RWPE1 (cell line): ENCODE data around the gene ERFE.

ENCODE experiments used
- CTCF ChIA-PET: fragments of 350-600 bp; sonication (Branson Sonifier 250); formaldehyde crosslinking; extraction: SDS; loops from one replicate; lab custom pipeline; 2021; lab: Yijun Ruan, JAX
- POLR2A ChIA-PET: fragments of 400-600 bp; formaldehyde crosslinking; extraction: SDS; loops from one replicate; lab custom pipeline; 2020; ENCODE audit warnings: antibody characterized with exemption; ENCODE audit not compliant: low non-redundant PET; lab: Yijun Ruan, JAX
- DNase-seq: peaks from one replicate; pipeline ENCODE4 v3.0.0; 2012; ENCODE audit warnings: low spot score
- H3K27ac ChIP-seq: fragments of 450-650 bp; 2 replicates; pipeline ENCODE4 v1.5.1; 2017
- TF ChIP-seq, protein P1 (sequence below): fragments of 450-650 bp; conservative IDR thresholded peaks from 2 replicates; pipeline ENCODE4 v1.5.1; 2017; ENCODE audit warnings: low read depth, mild to moderate bottlenecking

The ERFE gene

DNA sequence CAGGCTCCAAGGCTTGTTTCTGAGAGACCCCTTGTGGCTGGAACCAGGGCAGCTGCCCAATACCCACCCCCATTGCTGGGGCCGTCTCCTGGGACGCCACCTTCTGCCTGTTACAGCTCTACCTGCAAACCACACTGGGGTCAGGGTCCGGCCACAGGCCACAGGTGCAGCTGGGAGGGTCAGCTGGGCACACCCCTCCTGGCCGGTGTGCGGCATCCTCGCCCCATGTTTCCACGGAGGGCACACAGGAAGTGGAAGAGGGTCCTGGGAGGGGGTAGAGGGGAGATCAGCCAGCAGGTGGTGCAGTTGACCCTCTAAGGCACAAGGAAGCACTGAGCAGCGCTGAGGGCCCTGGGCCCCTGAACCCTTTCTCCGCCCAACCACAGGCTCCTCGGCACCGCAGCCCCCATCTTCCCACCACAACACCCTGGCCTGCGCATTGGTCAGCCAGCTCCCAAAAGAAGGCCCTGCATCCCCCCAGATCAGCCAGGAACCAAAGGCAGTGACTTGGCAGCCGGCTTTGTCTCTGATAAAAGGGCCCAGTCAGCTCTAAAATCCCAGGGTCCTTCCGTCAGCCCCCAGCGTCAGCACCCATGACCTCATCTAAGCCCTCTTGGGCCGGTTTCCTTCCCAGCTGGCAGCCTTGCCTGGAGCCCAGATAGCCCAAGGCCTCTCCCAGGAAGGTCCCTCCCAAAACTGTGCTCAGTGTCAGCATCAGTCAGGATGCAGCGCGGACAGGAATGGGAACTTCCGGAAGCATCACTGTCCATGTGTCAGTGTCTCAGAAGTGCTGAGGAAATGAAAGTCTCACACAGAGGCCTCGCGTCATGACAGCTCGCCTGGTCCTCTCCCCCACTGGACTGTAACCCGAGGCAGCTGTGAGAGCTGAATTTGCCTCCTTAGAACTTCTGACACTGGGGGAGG lies 1.7 kb downstream of the ERFE start:
- ChIA-PET CTCF (interaction anchor here (0.6 to 1.1 kb wide), 5 partner anchors 13 to 58 kb away, joined by 3 to 7 read pairs (median 4); no protein-coding TSS in a partner anchor), POLR2A (interaction anchor here (1.2 kb wide), 1 partner anchor 18 kb away, joined by 3 read pairs; no protein-coding TSS in a partner anchor)
- TF ChIP-seq, protein P1, sequence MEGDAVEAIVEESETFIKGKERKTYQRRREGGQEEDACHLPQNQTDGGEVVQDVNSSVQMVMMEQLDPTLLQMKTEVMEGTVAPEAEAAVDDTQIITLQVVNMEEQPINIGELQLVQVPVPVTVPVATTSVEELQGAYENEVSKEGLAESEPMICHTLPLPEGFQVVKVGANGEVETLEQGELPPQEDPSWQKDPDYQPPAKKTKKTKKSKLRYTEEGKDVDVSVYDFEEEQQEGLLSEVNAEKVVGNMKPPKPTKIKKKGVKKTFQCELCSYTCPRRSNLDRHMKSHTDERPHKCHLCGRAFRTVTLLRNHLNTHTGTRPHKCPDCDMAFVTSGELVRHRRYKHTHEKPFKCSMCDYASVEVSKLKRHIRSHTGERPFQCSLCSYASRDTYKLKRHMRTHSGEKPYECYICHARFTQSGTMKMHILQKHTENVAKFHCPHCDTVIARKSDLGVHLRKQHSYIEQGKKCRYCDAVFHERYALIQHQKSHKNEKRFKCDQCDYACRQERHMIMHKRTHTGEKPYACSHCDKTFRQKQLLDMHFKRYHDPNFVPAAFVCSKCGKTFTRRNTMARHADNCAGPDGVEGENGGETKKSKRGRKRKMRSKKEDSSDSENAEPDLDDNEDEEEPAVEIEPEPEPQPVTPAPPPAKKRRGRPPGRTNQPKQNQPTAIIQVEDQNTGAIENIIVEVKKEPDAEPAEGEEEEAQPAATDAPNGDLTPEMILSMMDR: no peak
- no peak for DNase-seq
- H3K27ac ChIP-seq: peak overlapping the region; percentile 33; the same call in 1 of the 2 replicates

DNA sequence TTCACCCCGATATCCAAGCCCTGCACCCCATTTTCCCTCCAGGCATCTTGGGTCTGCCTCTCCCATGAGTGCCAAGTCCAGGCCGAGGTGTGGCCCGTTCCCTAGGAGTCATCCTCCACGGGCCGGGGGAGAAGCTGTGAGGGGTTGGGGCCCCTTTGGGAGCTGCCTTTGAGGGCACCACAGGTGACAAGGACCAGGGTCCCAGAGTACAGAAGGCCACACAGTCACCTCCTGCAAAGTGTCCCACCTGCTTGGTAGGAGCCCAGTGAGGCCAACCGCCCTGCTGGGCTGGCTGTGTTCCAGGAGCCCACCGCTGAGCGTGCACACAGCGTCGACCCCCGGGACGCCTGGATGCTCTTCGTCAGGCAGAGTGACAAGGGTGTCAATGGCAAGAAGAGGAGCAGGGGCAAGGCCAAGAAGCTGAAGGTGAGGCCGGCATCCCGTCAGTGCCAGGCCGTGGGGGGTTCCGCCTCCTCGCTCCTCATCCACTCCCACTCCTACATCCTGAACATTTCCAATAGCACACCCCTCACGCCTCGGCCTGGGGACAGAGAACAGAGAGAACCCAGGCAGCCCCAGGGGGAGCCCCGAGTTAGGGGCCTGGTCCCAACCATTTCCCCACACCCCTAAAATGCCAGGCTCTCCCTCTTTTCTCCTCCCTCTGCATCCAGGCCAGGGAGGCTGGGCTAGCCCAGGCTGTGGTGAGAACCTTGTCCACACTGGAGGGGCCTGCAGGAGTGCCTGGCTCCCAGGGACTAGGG lies 2.7 kb downstream of the ERFE start:
- no peak for DNase-seq
- POLR2A ChIA-PET: interaction anchor here (1.2 kb wide), 1 partner anchor 19 kb away, joined by 3 read pairs; no protein-coding TSS in a partner anchor
- H3K27ac ChIP-seq: peak overlapping the region; percentile 33; the same call in 1 of the 2 replicates
- CTCF ChIA-PET: interaction anchor here (0.6 to 1.1 kb wide), 4 partner anchors 14 to 1123 kb away, joined by 3 to 6 read pairs (median 4); no protein-coding TSS in a partner anchor
- TF ChIP-seq, protein P1: no peak

GRCh38 chr2:238162251-238162845 lies 3.6 kb downstream of the ERFE start:
- ChIA-PET POLR2A (no interaction called here), CTCF (interaction anchor here (0.6 kb wide), 2 partner anchors 101 to 154 kb away, joined by 3 to 7 read pairs; no protein-coding TSS in a partner anchor)
- TF ChIP-seq, protein P1: no peak
- H3K27ac ChIP-seq: no peak overlapping the region
- no peak for DNase-seq

GRCh38 chr2:238162846-238163441 lies 4.2 kb downstream of the ERFE start:
- H3K27ac ChIP-seq: no peak overlapping the region
- TF ChIP-seq, protein P1: no peak
- no peak for DNase-seq
- POLR2A ChIA-PET: no interaction called here
- CTCF ChIA-PET: interaction anchor here (0.6 kb wide), 1 partner anchor 154 kb away, joined by 7 read pairs; no protein-coding TSS in a partner anchor

- no peak overlapping the region for H3K27ac ChIP-seq
- TF ChIP-seq, protein P1: no peak
- POLR2A ChIA-PET: interaction anchor here (0.5 kb wide), 1 partner anchor 160 kb away, joined by 3 read pairs; no protein-coding TSS in a partner anchor
- CTCF ChIA-PET: no interaction called here
- DNase-seq: no peak
Measured at GRCh38 chr2:238163481-238164198, 4.9 kb downstream of the ERFE start.
